Smooth muscle cell (in vitro differentiated cells): Measurements from ENCODE around the gene CP. TPM values are rescaled to one million over a fixed set of nuclear protein-coding genes. Genes with fewer than 3 reads are reported as not detected.
A peak's percentile ranks its signal among the peaks of the same experiment; 100 is the strongest.

Source experiments
- DNase-seq: peaks from one replicate; lab custom pipeline; 2025; ENCODE audit not compliant: unreplicated experiment; lab: John Stamatoyannopoulos, UW
- H2AFZ ChIP-seq: fragments of 200-600 bp; sonication (generic); 2 replicates; pipeline ENCODE4 v1.6.0; 2016; ENCODE audit warnings: antibody characterized with exemption, low read depth, mild to moderate bottlenecking
- H3F3A ChIP-seq: fragments of 200-600 bp; sonication (generic); 2 replicates; pipeline ENCODE4 v1.6.0; 2017; ENCODE audit warnings: antibody characterized with exemption, low read depth
- H3K27ac ChIP-seq: fragments of 200-600 bp; sonication (generic); 2 replicates; pipeline ENCODE4 v1.5.1; 2016; ENCODE audit warnings: low read depth, mild to moderate bottlenecking
- H3K27me3 ChIP-seq: fragments of 200-600 bp; sonication (generic); 2 replicates; pipeline ENCODE4 v1.6.1; 2016; ENCODE audit warnings: low read depth, mild to moderate bottlenecking
- H3K36me3 ChIP-seq: fragments of 200-600 bp; sonication (generic); 2 replicates; pipeline ENCODE4 v1.5.1; 2016; ENCODE audit warnings: low read depth
- H3K4me1 ChIP-seq: fragments of 200-600 bp; sonication (generic); 2 replicates; pipeline ENCODE4 v1.5.1; 2016; ENCODE audit warnings: low read depth
- H3K4me2 ChIP-seq: fragments of 200-600 bp; sonication (generic); 2 replicates; pipeline ENCODE4 v1.6.0; 2016; ENCODE audit warnings: mild to moderate bottlenecking
- H3K4me3 ChIP-seq: fragments of 200-600 bp; sonication (generic); 2 replicates; pipeline ENCODE4 v1.5.1; 2016; ENCODE audit warnings: mild to moderate bottlenecking
- H3K79me2 ChIP-seq: fragments of 200-600 bp; sonication (generic); 2 replicates; pipeline ENCODE4 v1.6.0; 2016; ENCODE audit warnings: low read depth, mild to moderate bottlenecking
- H3K9ac ChIP-seq: fragments of 200-600 bp; sonication (generic); 2 replicates; pipeline ENCODE4 v1.6.0; 2016; ENCODE audit warnings: low read depth
- H3K9me3 ChIP-seq: fragments of 200-600 bp; sonication (generic); replicated peaks from 2 replicates; pipeline ENCODE4 v1.5.1; 2016; ENCODE audit warnings: low read depth
- H4K20me1 ChIP-seq: fragments of 200-600 bp; sonication (generic); 2 replicates; pipeline ENCODE4 v1.6.0; 2016; ENCODE audit warnings: low read depth
- WGBS: methylation state at CpG from one replicate; pipeline ENCODE4 v1.1.7; 2016; ENCODE audit warnings: low lambda C conversion rate; 5-methylcytosine and 5-hydroxymethylcytosine counted together
- polyA plus RNA-seq: library from polyadenylated mRNA; unstranded; fragments of >200 nt; fragmentation: Nextera tagmentation; extraction: Ambion mirVana; gene quantifications from 2 replicates; pipeline ENCODE4 v1.2.1, GENCODE V29; 2016
- total RNA-seq: library from RNA; depleted of rRNA; stranded (reverse); fragments of >200 nt; gene quantifications from 2 replicates; pipeline ENCODE4 v1.2.3, GENCODE V29; 2014
- TF ChIP-seq, protein P1 (sequence below): fragments of 200-600 bp; sonication (generic); IDR thresholded peaks from 2 replicates; pipeline ENCODE4 v1.5.1; 2017; ENCODE audit warnings: borderline replicate concordance, mild to moderate bottlenecking, antibody characterized with exemption; ENCODE audit not compliant: insufficient read depth, poor library complexity, severe bottlenecking

Gene CP
- 2.5 and 2.6 TPM in 2 replicates for total RNA-seq
- polyA plus RNA-seq = 0.67 TPM in 1 of 2 replicates, not detected in the other

GRCh38 chr3:149221783-149222517 lies at the start of gene CP:
Gene CP (minus strand): TSS chr3:149221829. CDS start chr3:149221792, 37 bp downstream.
- TF ChIP-seq, protein P1, sequence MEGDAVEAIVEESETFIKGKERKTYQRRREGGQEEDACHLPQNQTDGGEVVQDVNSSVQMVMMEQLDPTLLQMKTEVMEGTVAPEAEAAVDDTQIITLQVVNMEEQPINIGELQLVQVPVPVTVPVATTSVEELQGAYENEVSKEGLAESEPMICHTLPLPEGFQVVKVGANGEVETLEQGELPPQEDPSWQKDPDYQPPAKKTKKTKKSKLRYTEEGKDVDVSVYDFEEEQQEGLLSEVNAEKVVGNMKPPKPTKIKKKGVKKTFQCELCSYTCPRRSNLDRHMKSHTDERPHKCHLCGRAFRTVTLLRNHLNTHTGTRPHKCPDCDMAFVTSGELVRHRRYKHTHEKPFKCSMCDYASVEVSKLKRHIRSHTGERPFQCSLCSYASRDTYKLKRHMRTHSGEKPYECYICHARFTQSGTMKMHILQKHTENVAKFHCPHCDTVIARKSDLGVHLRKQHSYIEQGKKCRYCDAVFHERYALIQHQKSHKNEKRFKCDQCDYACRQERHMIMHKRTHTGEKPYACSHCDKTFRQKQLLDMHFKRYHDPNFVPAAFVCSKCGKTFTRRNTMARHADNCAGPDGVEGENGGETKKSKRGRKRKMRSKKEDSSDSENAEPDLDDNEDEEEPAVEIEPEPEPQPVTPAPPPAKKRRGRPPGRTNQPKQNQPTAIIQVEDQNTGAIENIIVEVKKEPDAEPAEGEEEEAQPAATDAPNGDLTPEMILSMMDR = no peak
- peaks cover 6% of the 10 kb centered on the region for H3F3A ChIP-seq
- H3K27me3 ChIP-seq = no peaks in the 10 kb centered on the region
- H3K4me2 ChIP-seq = no peak within 1 kb of the TSS
- peak within 1 kb of the TSS; percentile 16 for H2AFZ ChIP-seq
- H3K4me3 ChIP-seq = no peak within 1 kb of the TSS
- H3K79me2 ChIP-seq = no peaks in the 10 kb centered on the region
- no peak for DNase-seq
- 52% methylated on average over 3 of the region's 3 CpGs for WGBS
- H3K9ac ChIP-seq = no peak within 1 kb of the TSS
- H3K36me3 ChIP-seq = no peaks in the 10 kb centered on the region
- H4K20me1 ChIP-seq = no peaks in the 10 kb centered on the region
- no peaks in the 10 kb centered on the region for H3K9me3 ChIP-seq
- H3K27ac ChIP-seq = no peak within 1 kb of the TSS
- peaks cover 14% of the 10 kb centered on the region for H3K4me1 ChIP-seq

- peak overlapping the region; percentile 29 for H2AFZ ChIP-seq
- WGBS = 88% methylated on average over 2 of the region's 2 CpGs
- DNase-seq = no peak
Measured at GRCh38 chr3:149270180-149270579, 48.6 kb upstream of the CP start.

DNA sequence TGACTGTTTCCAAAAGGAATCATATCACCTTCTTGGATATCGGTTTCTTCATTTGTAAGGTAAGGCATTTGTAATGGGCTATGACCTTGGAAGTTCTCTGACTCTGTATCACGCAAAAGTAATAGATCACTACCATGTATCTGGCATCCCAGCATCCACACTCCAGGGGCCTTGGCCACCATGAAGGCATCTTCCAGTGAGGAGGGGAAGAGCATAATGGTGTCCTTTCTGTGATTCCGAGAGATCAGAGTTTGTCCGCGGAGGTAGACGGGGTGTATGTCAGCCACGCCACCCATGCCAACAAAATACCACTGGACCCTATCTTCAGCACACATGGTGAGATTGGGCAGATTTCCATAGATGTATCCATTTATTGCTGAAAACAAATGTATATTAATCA lies 48.1 kb upstream of the CP start:
- Histone ChIP-seq H3K27ac (no peak overlapping the region), H3K27me3 (no peaks in the 10 kb centered on the region), H2AFZ (no peak overlapping the region), H3K9me3 (no peaks in the 10 kb centered on the region), H3K9ac (no peak overlapping the region), H3F3A (no peaks in the 10 kb centered on the region), H3K4me3 (no peak overlapping the region), H3K36me3 (no peaks in the 10 kb centered on the region), H3K4me1 (no peaks in the 10 kb centered on the region), H3K79me2 (no peaks in the 10 kb centered on the region), H3K4me2 (no peak overlapping the region), H4K20me1 (no peaks in the 10 kb centered on the region)
- no peak for DNase-seq
- TF ChIP-seq, protein P1 = no peak
- WGBS = 95% methylated on average over 7 of the region's 7 CpGs

More at GRCh38 chr3:149270180-149270579, 48.6 kb upstream of the CP start:
- Histone ChIP-seq H3K27ac (no peak overlapping the region), H3K9me3 (no peaks in the 10 kb centered on the region), H3K27me3 (no peaks in the 10 kb centered on the region), H3K4me3 (no peak overlapping the region), H3K79me2 (no peaks in the 10 kb centered on the region), H3K4me1 (no peaks in the 10 kb centered on the region), H4K20me1 (no peaks in the 10 kb centered on the region), H3F3A (no peaks in the 10 kb centered on the region), H3K36me3 (no peaks in the 10 kb centered on the region), H3K4me2 (no peak overlapping the region), H3K9ac (no peak overlapping the region)
- TF ChIP-seq, protein P1 = no peak

GRCh38 chr3:149267565-149267964 lies 45.9 kb upstream of the CP start:
- no peak overlapping the region for H3K27ac ChIP-seq
- no peak overlapping the region for H2AFZ ChIP-seq
- no peak overlapping the region for H3K4me3 ChIP-seq
- no peaks in the 10 kb centered on the region for H3K27me3 ChIP-seq
- H3K9ac ChIP-seq = no peak overlapping the region
- no peaks in the 10 kb centered on the region for H3F3A ChIP-seq
- 98% methylated on average over 6 of the region's 6 CpGs for WGBS
- no peaks in the 10 kb centered on the region for H3K36me3 ChIP-seq
- TF ChIP-seq, protein P1 = no peak
- no peaks in the 10 kb centered on the region for H3K79me2 ChIP-seq
- no peak overlapping the region for H3K4me2 ChIP-seq
- no peaks in the 10 kb centered on the region for H3K4me1 ChIP-seq
- H4K20me1 ChIP-seq = no peaks in the 10 kb centered on the region
- H3K9me3 ChIP-seq = no peaks in the 10 kb centered on the region
- DNase-seq = no peak
